Measurements from ENCODE around the gene PLEKHA7.

GRCh38 chr11:17014833-17015626 is 816 bp upstream of the PLEKHA7 start:
- TF ChIP-seq CTCF (IDR thresholded peaks at IDR 0.05) (peak; percentile 80), ZFX (IDR thresholded peaks at IDR 0.05; ENCODE audit: borderline replicate concordance) (no peak)
